DOHH2 (cell line): ENCODE data around the gene SEMA5A.

Experiments used
- H3F3A ChIP-seq: fragments of 200-600 bp; sonication (generic), shearing (Covaris generic); 2 replicates; pipeline ENCODE4 v1.6.0; 2016; ENCODE audit warnings: antibody characterized with exemption, mild to moderate bottlenecking; ENCODE audit not compliant: control insufficient read depth, insufficient read depth
- H3K27ac ChIP-seq: fragments of 200-600 bp; sonication (generic); 2 replicates; pipeline ENCODE4 v1.5.1; 2014; ENCODE audit warnings: low read depth, mild to moderate bottlenecking, low read length, moderate library complexity
- H3K27me3 ChIP-seq: fragments of 200-600 bp; sonication (generic); 2 replicates; pipeline ENCODE4 v1.6.1; 2014; ENCODE audit warnings: mild to moderate bottlenecking, low read length, mixed read lengths; ENCODE audit not compliant: control insufficient read depth
- H3K36me3 ChIP-seq: fragments of 200-600 bp; sonication (generic); 2 replicates; pipeline ENCODE4 v1.6.1; 2014; ENCODE audit warnings: mild to moderate bottlenecking, low read length, moderate library complexity, mixed read lengths; ENCODE audit not compliant: control insufficient read depth
- H3K4me1 ChIP-seq: fragments of 200-600 bp; sonication (generic); 2 replicates; pipeline ENCODE4 v1.6.1; 2014; ENCODE audit warnings: mild to moderate bottlenecking, low read length, mixed read lengths; ENCODE audit not compliant: control insufficient read depth
- H3K4me2 ChIP-seq: fragments of 200-600 bp; sonication (generic); 2 replicates; pipeline ENCODE4 v1.6.0; 2014; ENCODE audit warnings: mild to moderate bottlenecking, low read length, moderate library complexity
- H3K4me3 ChIP-seq: fragments of 200-600 bp; sonication (generic); 2 replicates; pipeline ENCODE4 v1.5.1; 2014; ENCODE audit warnings: mild to moderate bottlenecking, low read length, mixed read lengths
- H3K79me2 ChIP-seq: fragments of 200-600 bp; sonication (generic); 2 replicates; pipeline ENCODE4 v1.6.1; 2014; ENCODE audit warnings: mild to moderate bottlenecking, low read length, mixed read lengths; ENCODE audit not compliant: control insufficient read depth
- H3K9me2 ChIP-seq: fragments of 200-600 bp; sonication (generic); replicated peaks from 2 replicates; pipeline ENCODE4 v1.6.1; 2014; ENCODE audit warnings: mild to moderate bottlenecking, low read length, mixed read lengths; ENCODE audit not compliant: control insufficient read depth
- H3K9me3 ChIP-seq: fragments of 200-600 bp; sonication (generic); 2 replicates; pipeline ENCODE4 v1.6.1; 2014; ENCODE audit warnings: antibody characterized with exemption, low read length, mixed read lengths; ENCODE audit not compliant: control insufficient read depth, insufficient read depth
- H4K20me1 ChIP-seq: fragments of 200-600 bp; sonication (generic); 2 replicates; pipeline ENCODE4 v1.6.0; 2014; ENCODE audit warnings: low read depth, mild to moderate bottlenecking, antibody characterized with exemption, low read length, moderate library complexity; ENCODE audit not compliant: control insufficient read depth, insufficient read depth
- EZH2phosphoT487 ChIP-seq: fragments of 200-600 bp; sonication (generic); IDR thresholded peaks from 2 replicates; pipeline ENCODE4 v1.6.1; 2017; ENCODE audit warnings: borderline replicate concordance, mild to moderate bottlenecking, antibody characterized with exemption, low read length, moderate library complexity, mixed read lengths
- TF ChIP-seq, protein P1 (sequence below): fragments of 200-600 bp; sonication (generic); IDR thresholded peaks from one replicate; pipeline ENCODE4 v1.5.1; 2014; ENCODE audit warnings: antibody characterized with exemption, mild to moderate bottlenecking, low read depth, low read length; ENCODE audit not compliant: poor library complexity, severe bottlenecking

The SEMA5A gene

GRCh38 chr5:9176641-9177040 is 369.2 kb downstream of the SEMA5A start:
- Histone ChIP-seq H4K20me1 (no peaks in the 10 kb centered on the region), H3K9me3 (no peaks in the 10 kb centered on the region), H3K4me3 (no peak overlapping the region), H3K79me2 (no peaks in the 10 kb centered on the region), H3F3A (no peaks in the 10 kb centered on the region), H3K27me3 (no peaks in the 10 kb centered on the region), H3K27ac (no peak overlapping the region), H3K4me2 (no peak overlapping the region), H3K9me2 (no peaks in the 10 kb centered on the region), H3K36me3 (no peaks in the 10 kb centered on the region), H3K4me1 (no peaks in the 10 kb centered on the region)
- TF ChIP-seq, protein P1, sequence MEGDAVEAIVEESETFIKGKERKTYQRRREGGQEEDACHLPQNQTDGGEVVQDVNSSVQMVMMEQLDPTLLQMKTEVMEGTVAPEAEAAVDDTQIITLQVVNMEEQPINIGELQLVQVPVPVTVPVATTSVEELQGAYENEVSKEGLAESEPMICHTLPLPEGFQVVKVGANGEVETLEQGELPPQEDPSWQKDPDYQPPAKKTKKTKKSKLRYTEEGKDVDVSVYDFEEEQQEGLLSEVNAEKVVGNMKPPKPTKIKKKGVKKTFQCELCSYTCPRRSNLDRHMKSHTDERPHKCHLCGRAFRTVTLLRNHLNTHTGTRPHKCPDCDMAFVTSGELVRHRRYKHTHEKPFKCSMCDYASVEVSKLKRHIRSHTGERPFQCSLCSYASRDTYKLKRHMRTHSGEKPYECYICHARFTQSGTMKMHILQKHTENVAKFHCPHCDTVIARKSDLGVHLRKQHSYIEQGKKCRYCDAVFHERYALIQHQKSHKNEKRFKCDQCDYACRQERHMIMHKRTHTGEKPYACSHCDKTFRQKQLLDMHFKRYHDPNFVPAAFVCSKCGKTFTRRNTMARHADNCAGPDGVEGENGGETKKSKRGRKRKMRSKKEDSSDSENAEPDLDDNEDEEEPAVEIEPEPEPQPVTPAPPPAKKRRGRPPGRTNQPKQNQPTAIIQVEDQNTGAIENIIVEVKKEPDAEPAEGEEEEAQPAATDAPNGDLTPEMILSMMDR: no peak
- no peak for TF ChIP-seq EZH2phosphoT487

DNA sequence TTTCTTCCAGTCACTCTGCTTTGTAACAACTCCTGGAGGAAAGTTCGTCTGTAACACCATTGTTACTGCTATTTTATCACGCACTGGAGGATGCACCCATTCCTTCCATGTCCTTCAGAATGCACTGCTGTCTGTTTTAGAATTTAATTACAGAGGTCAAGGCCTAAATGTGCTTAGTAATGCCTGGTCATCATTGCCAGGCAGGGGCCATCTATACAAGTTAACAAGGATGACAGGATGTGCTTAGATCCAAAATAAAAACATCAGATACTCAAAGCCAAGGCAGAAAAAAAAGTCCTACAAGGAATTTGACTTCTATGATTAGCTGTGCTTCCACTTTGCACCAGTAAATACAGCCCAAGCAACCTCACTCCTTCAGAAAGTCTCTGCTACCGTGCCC is 371.4 kb downstream of the SEMA5A start:
- Histone ChIP-seq H3K9me2 (no peaks in the 10 kb centered on the region), H3K4me1 (no peaks in the 10 kb centered on the region), H3K4me3 (no peak overlapping the region), H3K9me3 (no peaks in the 10 kb centered on the region), H3K4me2 (no peak overlapping the region), H3F3A (no peaks in the 10 kb centered on the region), H3K36me3 (no peaks in the 10 kb centered on the region), H3K79me2 (no peaks in the 10 kb centered on the region), H4K20me1 (no peaks in the 10 kb centered on the region), H3K27me3 (no peaks in the 10 kb centered on the region), H3K27ac (no peak overlapping the region)
- TF ChIP-seq, protein P1: no peak
- TF ChIP-seq EZH2phosphoT487: no peak

GRCh38 chr5:9173281-9174048 is 372.4 kb downstream of the SEMA5A start:
- Histone ChIP-seq H3F3A (no peaks in the 10 kb centered on the region), H3K4me3 (no peak overlapping the region), H3K79me2 (no peaks in the 10 kb centered on the region), H3K4me2 (no peak overlapping the region), H4K20me1 (no peaks in the 10 kb centered on the region), H3K4me1 (no peaks in the 10 kb centered on the region), H3K27me3 (no peaks in the 10 kb centered on the region), H3K36me3 (no peaks in the 10 kb centered on the region), H3K9me3 (no peaks in the 10 kb centered on the region), H3K27ac (no peak overlapping the region), H3K9me2 (no peaks in the 10 kb centered on the region)
- no peak for TF ChIP-seq EZH2phosphoT487
- TF ChIP-seq, protein P1: no peak
